IMR-90 (cell line): ENCODE results near the gene GPSM1. TPM values are rescaled to one million over a fixed set of nuclear protein-coding genes. Genes with fewer than 3 reads are reported as not detected.

Experiments
- ATAC-seq: fragments of 200-7000 bp; cut with Tn5 transposase; 2 replicates; pipeline ENCODE4 v1.9.1; 2020; ENCODE audit warnings: low read depth, mild to moderate bottlenecking, moderate library complexity
- BruUV-seq: library from RNA; stranded (reverse); fragments of 400-500 nt; replicated peaks from 2 replicates; lab custom pipeline; 2021; lab: Mats Ljungman, UMichigan
- CTCF ChIA-PET: fragments of 300-600 bp; formaldehyde crosslinking; extraction: SDS; loops from one replicate; lab custom pipeline; 2021; ENCODE audit warnings: antibody characterized with exemption; lab: Yijun Ruan, JAX
- POLR2A ChIA-PET: fragments of 300-600 bp; sonication (Branson Sonifier 250); formaldehyde crosslinking; loops from one replicate; lab custom pipeline; 2022; ENCODE audit warnings: antibody characterized with exemption; ENCODE audit not compliant: unreplicated experiment; lab: Charles Lee
- DNase-seq: peaks from one replicate; pipeline ENCODE4 v3.0.0; 2013
- H2AFZ ChIP-seq: replicated peaks from 2 replicates; pipeline ENCODE3; 2013; ENCODE audit warnings: low read length, mild to moderate bottlenecking; ENCODE audit not compliant: poor library complexity
- H2AK5ac ChIP-seq: 2 replicates; pipeline ENCODE4 v1.6.1; 2013; ENCODE audit warnings: low read depth, low read length, inconsistent platforms
- H2AK9ac ChIP-seq: replicated peaks from 2 replicates; pipeline ENCODE3; 2013; ENCODE audit warnings: mild to moderate bottlenecking, low read depth, low read length, moderate library complexity; ENCODE audit not compliant: poor library complexity
- H2BK120ac ChIP-seq: 2 replicates; pipeline ENCODE4 v1.6.1; 2013; ENCODE audit warnings: low read depth, low read length, inconsistent platforms
- H2BK15ac ChIP-seq: 3 replicates; pipeline ENCODE4 v1.6.1; 2013; ENCODE audit warnings: low read depth, low read length, inconsistent platforms
- H2BK20ac ChIP-seq: 2 replicates; pipeline ENCODE4 v1.6.1; 2013; ENCODE audit warnings: low read depth, mild to moderate bottlenecking, inconsistent platforms, low read length, moderate library complexity
- H2BK5ac ChIP-seq: 2 replicates; pipeline ENCODE4 v1.6.1; 2013; ENCODE audit warnings: mild to moderate bottlenecking, low read depth, low read length, inconsistent platforms; ENCODE audit not compliant: poor library complexity, severe bottlenecking
- H3K14ac ChIP-seq: replicated peaks from 2 replicates; pipeline ENCODE4 v1.6.1; 2013; ENCODE audit warnings: low read depth, low read length, inconsistent platforms
- H3K18ac ChIP-seq: 2 replicates; pipeline ENCODE4 v1.6.1; 2013; ENCODE audit warnings: low read depth, low read length, control low read depth
- H3K23ac ChIP-seq: 2 replicates; pipeline ENCODE4 v1.6.1; 2013; ENCODE audit warnings: low read depth, low read length, inconsistent platforms
- H3K27ac ChIP-seq: 2 replicates; pipeline ENCODE4 v1.5.1; 2013; ENCODE audit warnings: mild to moderate bottlenecking, control low read depth, low read length; ENCODE audit not compliant: insufficient read depth
- H3K27me3 ChIP-seq: 2 replicates; pipeline ENCODE4 v1.6.1; 2013; ENCODE audit warnings: low read length; ENCODE audit not compliant: control insufficient read depth, insufficient read depth
- H3K36me3 ChIP-seq: 2 replicates; pipeline ENCODE4 v1.6.1; 2013; ENCODE audit warnings: low read length, mixed read lengths; ENCODE audit not compliant: control insufficient read depth, insufficient read depth
- H3K4ac ChIP-seq: 2 replicates; pipeline ENCODE4 v1.6.1; 2013; ENCODE audit warnings: low read depth, low read length, inconsistent platforms
- H3K4me1 ChIP-seq: 2 replicates; pipeline ENCODE4 v1.6.1; 2013; ENCODE audit warnings: low read length, mixed read lengths; ENCODE audit not compliant: control insufficient read depth, insufficient read depth
- H3K4me2 ChIP-seq: 2 replicates; pipeline ENCODE4 v1.6.1; 2013; ENCODE audit warnings: low read depth, mild to moderate bottlenecking, control low read depth, low read length, moderate library complexity
- H3K4me3 ChIP-seq: 2 replicates; pipeline ENCODE4 v1.5.1; 2013; ENCODE audit warnings: low read depth, mild to moderate bottlenecking, control low read depth, low read length, moderate library complexity; ENCODE audit not compliant: insufficient read depth
- H3K56ac ChIP-seq: 2 replicates; pipeline ENCODE4 v1.6.1; 2013; ENCODE audit warnings: low read length, inconsistent platforms; ENCODE audit not compliant: insufficient read depth; ENCODE audit errors: extremely low read depth
- H3K79me1 ChIP-seq, 2 experiments: 2 replicates each; pipeline ENCODE4 v1.6.1; 2013; ENCODE audit warnings: low read length in 2 of 2, inconsistent platforms in 1 of 2, low read depth in 1 of 2
- H3K9ac ChIP-seq: 2 replicates; pipeline ENCODE4 v1.6.1; 2013; ENCODE audit warnings: low read depth, low read length, control low read depth
- H3K9me1 ChIP-seq: 2 replicates; pipeline ENCODE4 v1.6.1; 2013; ENCODE audit warnings: low read length, inconsistent platforms; ENCODE audit not compliant: insufficient read depth
- H3K9me3 ChIP-seq: 2 replicates; pipeline ENCODE4 v1.6.1; 2013; ENCODE audit warnings: low read length; ENCODE audit not compliant: control insufficient read depth, insufficient read depth
- H4K20me1 ChIP-seq: 2 replicates; pipeline ENCODE4 v1.6.1; 2013; ENCODE audit warnings: low read length, inconsistent platforms; ENCODE audit not compliant: insufficient read depth
- H4K5ac ChIP-seq: 2 replicates; pipeline ENCODE4 v1.6.1; 2013; ENCODE audit warnings: mild to moderate bottlenecking, low read depth, low read length, control low read depth
- H4K8ac ChIP-seq, 2 experiments: 2 replicates each; pipeline ENCODE4 v1.6.1; 2013; ENCODE audit warnings: low read depth in 2 of 2, low read length in 2 of 2, control low read depth in 1 of 2, inconsistent platforms in 1 of 2
- H4K91ac ChIP-seq: 2 replicates; pipeline ENCODE4 v1.6.1; 2013; ENCODE audit warnings: low read depth, low read length, inconsistent platforms; ENCODE audit not compliant: insufficient read depth
- BHLHE40 ChIP-seq: fragments of 150-350 bp; IDR thresholded peaks from 2 replicates; pipeline ENCODE4 v1.6.1; 2016; ENCODE audit warnings: mild to moderate bottlenecking, low read depth, low read length
- CEBPB ChIP-seq: IDR thresholded peaks from 2 replicates; pipeline ENCODE4 v1.6.1; 2012; ENCODE audit warnings: low read depth, low read length, improper control_type of control experiment
- CHD1 ChIP-seq: IDR thresholded peaks from 2 replicates; pipeline ENCODE4 v1.6.1; 2012; ENCODE audit warnings: low read depth, low read length, improper control_type of control experiment
- MAFK ChIP-seq: IDR thresholded peaks from 2 replicates; pipeline ENCODE4 v1.6.1; 2012; ENCODE audit warnings: low read depth, low read length, improper control_type of control experiment
- MAZ ChIP-seq: IDR thresholded peaks from 2 replicates; pipeline ENCODE4 v1.6.1; 2012; ENCODE audit warnings: low read depth, mild to moderate bottlenecking, low read length, improper control_type of control experiment, moderate library complexity, borderline replicate concordance
- MXI1 ChIP-seq: IDR thresholded peaks from 2 replicates; pipeline ENCODE4 v1.6.1; 2012; ENCODE audit warnings: low read depth, mild to moderate bottlenecking, low read length, moderate library complexity, borderline replicate concordance
- NFE2L2 ChIP-seq: fragments of 150-350 bp; IDR thresholded peaks from 2 replicates; pipeline ENCODE4 v1.6.1; 2016; ENCODE audit warnings: low read depth, mild to moderate bottlenecking, low read length
- POLR2A ChIP-seq: IDR thresholded peaks from 2 replicates; pipeline ENCODE4 v1.6.1; 2012; ENCODE audit warnings: mild to moderate bottlenecking, low read depth, low read length
- RAD21 ChIP-seq: IDR thresholded peaks from 2 replicates; pipeline ENCODE4 v1.6.1; 2012; ENCODE audit warnings: low read length, improper control_type of control experiment
- RCOR1 ChIP-seq: IDR thresholded peaks from 2 replicates; pipeline ENCODE4 v1.6.1; 2012; ENCODE audit warnings: mild to moderate bottlenecking, low read length, improper control_type of control experiment; ENCODE audit not compliant: insufficient replicate concordance
- RFX5 ChIP-seq: IDR thresholded peaks from 2 replicates; pipeline ENCODE4 v1.8.0; 2012; ENCODE audit warnings: low read depth, mild to moderate bottlenecking, low read length, moderate library complexity
- SMC3 ChIP-seq: fragments of 150-350 bp; IDR thresholded peaks from 2 replicates; pipeline ENCODE4 v1.6.1; 2016; ENCODE audit warnings: low read depth, mild to moderate bottlenecking, antibody characterized with exemption, low read length, moderate library complexity
- WGBS, 2 experiments: methylation state at CpG; one replicate each; pipeline versions ENCODE4 v1.1.5 to v1.1.7; 2013; ENCODE audit warnings: missing lambda C conversion rate in 2 of 2; ENCODE audit not compliant: insufficient read length in 1 of 2; ENCODE audit errors: extremely low coverage in 2 of 2; 5-methylcytosine and 5-hydroxymethylcytosine counted together
- dilution Hi-C: fragments of 300-500 bp; cut with HindIII; formaldehyde crosslinking; loops from one replicate; pipeline ENCODE4 v1.14.3; 2018; ENCODE audit warnings: low sequenced_read_pairs; ENCODE audit not compliant: unreplicated experiment
- in situ Hi-C: fragments of 300-500 bp; cut with MboI; formaldehyde crosslinking; loops from 3 replicates; pipeline ENCODE4 v1.14.3; 2019; ENCODE audit warnings: low sequenced_read_pairs, inconsistent platforms, mixed read lengths
- intact Hi-C: fragments of 100-400 bp; cut with micrococcal nuclease; formaldehyde crosslinking; loops from 2 replicates; pipeline ENCODE4 v1.10.0; 2022
- polyA plus RNA-seq, 3 experiments: library from polyadenylated mRNA; depleted of rRNA; stranded (reverse); fragments of >200 nt; gene quantifications; 2 replicates each; pipeline ENCODE4 v1.2.3, GENCODE V29; 2012; ENCODE audit warnings: low replicate concordance in 1 of 3
- total RNA-seq: library from RNA; depleted of rRNA; stranded (reverse); fragments of >200 nt; gene quantifications from 2 replicates; pipeline ENCODE4 v1.2.3, GENCODE V29; 2012
- TF ChIP-seq, protein P1 (sequence below): fragments of 150-350 bp; IDR thresholded peaks from 2 replicates; pipeline ENCODE4 v1.6.1; 2017; ENCODE audit warnings: mild to moderate bottlenecking, antibody characterized with exemption, low read length, low read depth
- TF ChIP-seq, protein P2 (sequence below): conservative IDR thresholded peaks from 2 replicates; pipeline ENCODE4 v1.5.1; 2012; ENCODE audit warnings: mild to moderate bottlenecking, low read depth, low read length, improper control_type of control experiment

The GPSM1 gene
- total and polyA plus RNA-seq, 2 of the 4 experiments (the other 2 are of a cell fraction), result 28.7 to 71.2 TPM

DNA sequence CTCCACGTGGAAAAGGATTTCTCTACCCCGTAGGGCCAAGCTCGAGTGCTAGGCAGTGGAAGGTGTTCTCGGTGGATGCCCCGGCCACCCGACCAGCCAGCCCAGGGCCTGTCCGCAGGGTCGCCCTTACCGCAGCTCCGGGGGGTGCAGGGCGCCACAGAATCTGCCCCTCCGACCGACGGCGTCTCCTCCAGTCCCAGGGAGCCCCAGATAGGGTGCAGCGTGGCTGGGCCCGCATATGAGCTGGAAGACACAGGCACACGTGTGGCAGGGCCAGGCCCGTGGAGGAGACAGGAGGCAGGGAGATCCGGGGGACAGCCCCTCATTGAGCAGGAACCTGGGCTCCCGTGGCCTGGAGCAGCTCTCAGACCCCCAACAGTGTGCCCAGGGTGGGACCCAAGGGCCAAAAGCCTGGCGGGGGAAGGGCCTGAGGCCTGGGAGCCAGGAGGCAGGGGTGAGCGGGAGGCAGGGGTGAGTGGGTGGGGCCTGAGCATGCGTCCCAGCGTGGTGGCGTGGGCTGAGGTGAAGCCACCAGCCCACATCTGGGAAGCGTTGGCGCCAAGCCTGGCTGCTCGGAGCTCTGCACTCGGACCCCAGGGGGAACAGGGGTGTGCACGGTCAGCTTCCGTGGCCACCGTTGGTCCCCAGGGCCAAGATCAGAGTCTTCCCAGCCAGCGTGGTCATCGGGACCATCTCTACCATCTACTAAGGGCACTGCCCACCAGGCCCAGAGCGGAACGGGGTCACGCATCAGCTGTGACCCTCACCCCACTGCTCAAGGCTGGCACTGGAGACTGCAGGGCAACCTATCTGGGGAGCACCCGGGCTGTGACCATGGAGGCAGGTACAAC is 45.7 kb upstream of the GPSM1 start (continued):
- no peak for TF ChIP-seq MAZ

DNA sequence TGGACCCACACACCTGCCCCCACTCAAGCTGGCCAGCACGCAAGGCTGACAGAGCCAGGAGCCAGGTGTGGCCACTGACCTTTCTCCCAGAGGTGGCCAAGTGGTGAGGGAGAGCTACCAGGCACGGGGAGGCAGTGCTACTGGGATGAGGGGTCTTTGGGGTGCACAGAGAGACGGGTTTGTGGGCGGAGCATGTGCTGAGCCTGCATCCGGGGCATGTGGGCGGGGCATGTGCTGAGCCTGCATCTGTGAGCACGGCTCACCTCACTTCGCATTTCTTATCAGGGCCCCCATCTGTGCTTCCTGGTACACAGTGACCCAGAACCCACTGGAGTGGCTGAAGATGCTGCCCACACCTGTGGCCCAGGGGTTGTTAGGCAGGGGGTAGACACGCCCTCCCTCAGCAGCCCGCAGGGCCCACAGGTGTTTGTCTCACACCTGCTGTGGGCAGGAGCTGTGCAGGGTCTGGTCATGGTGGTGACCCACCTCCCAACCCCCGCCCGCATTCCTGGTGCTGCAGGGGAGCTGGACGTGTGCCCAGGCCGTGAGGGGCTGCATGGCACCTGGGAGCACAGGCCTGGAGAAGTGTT is 45.0 kb upstream of the GPSM1 start:
- CTCF ChIA-PET, result interaction anchor here (0.7 kb wide), 1 partner anchor 106 kb away, joined by 3 read pairs; no protein-coding TSS in a partner anchor
- H2AFZ ChIP-seq, result no peak overlapping the region
- H3K4ac ChIP-seq, result no peak overlapping the region
- H3K9me1 ChIP-seq, result no peaks in the 10 kb centered on the region
- no peak overlapping the region for H4K5ac ChIP-seq
- no peak overlapping the region for H4K91ac ChIP-seq
- POLR2A ChIA-PET, result no interaction called here
- intact Hi-C loops, result no loop called here
- dilution Hi-C loops, result no loop called here
- no peak overlapping the region for H3K14ac ChIP-seq
- H3K56ac ChIP-seq, result no peak overlapping the region
- no peak overlapping the region for H3K4me3 ChIP-seq
- H3K9me3 ChIP-seq, result peaks cover 4% of the 10 kb centered on the region
- H2BK15ac ChIP-seq, result no peak overlapping the region
- ATAC-seq, result no peak
- BruUV-seq, result no TSS peak
- H3K18ac ChIP-seq, result no peak overlapping the region
- no peak overlapping the region for H2AK9ac ChIP-seq
- H2BK120ac ChIP-seq, result no peak overlapping the region
- no peak overlapping the region for H3K23ac ChIP-seq
- no peak overlapping the region for H3K27ac ChIP-seq
- no peaks in the 10 kb centered on the region for H3K4me1 ChIP-seq
- in situ Hi-C loops, result no loop called here
- no peak overlapping the region for H2AK5ac ChIP-seq
- no peak overlapping the region for H2BK5ac ChIP-seq
- 45% methylated on average over 5 of the region's 14 CpGs; no CpG with 5 or more reads in 1 of the 2 experiments for WGBS, 2 experiments
- no peak overlapping the region for H3K4me2 ChIP-seq
- peaks cover 25% of the 10 kb centered on the region for H3K27me3 ChIP-seq
- H3K36me3 ChIP-seq, result no peaks in the 10 kb centered on the region
- no peaks in the 10 kb centered on the region; the same call in 1 of the 2 replicates for H4K20me1 ChIP-seq
- no peak overlapping the region for H4K8ac ChIP-seq
- H2BK20ac ChIP-seq, result no peak overlapping the region
- no peak for DNase-seq
- H3K79me1 ChIP-seq, result no peaks in the 10 kb centered on the region
- H3K9ac ChIP-seq, result no peak overlapping the region
- no peak for TF ChIP-seq SMC3
- no peak for TF ChIP-seq RFX5
- TF ChIP-seq, protein P1, sequence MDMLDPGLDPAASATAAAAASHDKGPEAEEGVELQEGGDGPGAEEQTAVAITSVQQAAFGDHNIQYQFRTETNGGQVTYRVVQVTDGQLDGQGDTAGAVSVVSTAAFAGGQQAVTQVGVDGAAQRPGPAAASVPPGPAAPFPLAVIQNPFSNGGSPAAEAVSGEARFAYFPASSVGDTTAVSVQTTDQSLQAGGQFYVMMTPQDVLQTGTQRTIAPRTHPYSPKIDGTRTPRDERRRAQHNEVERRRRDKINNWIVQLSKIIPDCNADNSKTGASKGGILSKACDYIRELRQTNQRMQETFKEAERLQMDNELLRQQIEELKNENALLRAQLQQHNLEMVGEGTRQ, result no peak
- no peak for TF ChIP-seq MAFK
- no peak for TF ChIP-seq CEBPB
- no peak for TF ChIP-seq RAD21
- no peak for TF ChIP-seq BHLHE40
- TF ChIP-seq CHD1, result no peak
- no peak for TF ChIP-seq NFE2L2
- no peak for TF ChIP-seq POLR2A
- no peak for TF ChIP-seq MAZ
- TF ChIP-seq MXI1, result no peak
- TF ChIP-seq RCOR1, result no peak
- TF ChIP-seq, protein P2, sequence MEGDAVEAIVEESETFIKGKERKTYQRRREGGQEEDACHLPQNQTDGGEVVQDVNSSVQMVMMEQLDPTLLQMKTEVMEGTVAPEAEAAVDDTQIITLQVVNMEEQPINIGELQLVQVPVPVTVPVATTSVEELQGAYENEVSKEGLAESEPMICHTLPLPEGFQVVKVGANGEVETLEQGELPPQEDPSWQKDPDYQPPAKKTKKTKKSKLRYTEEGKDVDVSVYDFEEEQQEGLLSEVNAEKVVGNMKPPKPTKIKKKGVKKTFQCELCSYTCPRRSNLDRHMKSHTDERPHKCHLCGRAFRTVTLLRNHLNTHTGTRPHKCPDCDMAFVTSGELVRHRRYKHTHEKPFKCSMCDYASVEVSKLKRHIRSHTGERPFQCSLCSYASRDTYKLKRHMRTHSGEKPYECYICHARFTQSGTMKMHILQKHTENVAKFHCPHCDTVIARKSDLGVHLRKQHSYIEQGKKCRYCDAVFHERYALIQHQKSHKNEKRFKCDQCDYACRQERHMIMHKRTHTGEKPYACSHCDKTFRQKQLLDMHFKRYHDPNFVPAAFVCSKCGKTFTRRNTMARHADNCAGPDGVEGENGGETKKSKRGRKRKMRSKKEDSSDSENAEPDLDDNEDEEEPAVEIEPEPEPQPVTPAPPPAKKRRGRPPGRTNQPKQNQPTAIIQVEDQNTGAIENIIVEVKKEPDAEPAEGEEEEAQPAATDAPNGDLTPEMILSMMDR, result no peak
